ENCODE results near the gene NAA20.

NAA20 gene

GRCh38 chr20:19992996-19993908 is 23.9 kb upstream of the NAA20 start:
- H2BK15ac ChIP-seq (replicated peaks; ENCODE audit: low read depth) = no peak overlapping the region
- peak overlapping the region; percentile 14 for H3K9ac ChIP-seq (ENCODE audit: low read length)
- H3K4me2 ChIP-seq (ENCODE audit: low read length) = no peak overlapping the region
- no peak overlapping the region for H2AK5ac ChIP-seq (ENCODE audit: low read length)
- no peak overlapping the region for H3K4me3 ChIP-seq (ENCODE audit: low read length)
- WGBS (ENCODE audit: extremely low coverage, insufficient coverage, low lambda C conversion rate) = no CpG with 5 or more reads among the region's 14 CpGs
- peak; percentile 96 for DNase-seq
- no peak overlapping the region for H2BK120ac ChIP-seq (ENCODE audit: low read depth, low read length)
- peak overlapping the region; percentile 50 for H3K56ac ChIP-seq (ENCODE audit: low read length)
- H4K8ac ChIP-seq (ENCODE audit: low read depth, low read length) = no peak overlapping the region
- H3K23ac ChIP-seq (ENCODE audit: low read length) = no peak overlapping the region
- no peaks in the 10 kb centered on the region for H3K36me3 ChIP-seq (ENCODE audit: control insufficient read depth, insufficient read depth, low read length)
- no peak overlapping the region for H4K5ac ChIP-seq (ENCODE audit: low read length)
- no peak overlapping the region for H3K4ac ChIP-seq (ENCODE audit: low read depth, low read length)
- H3K79me2 ChIP-seq (ENCODE audit: control insufficient read depth, insufficient read depth, low read length) = no peaks in the 10 kb centered on the region
- H3K79me1 ChIP-seq (ENCODE audit: low read length) = no peaks in the 10 kb centered on the region
- peaks cover 2% of the 10 kb centered on the region for H3K4me1 ChIP-seq (ENCODE audit: control insufficient read depth, low read depth, low read length)
- H2BK5ac ChIP-seq (ENCODE audit: low read length) = peak overlapping the region; percentile 52
- no peaks in the 10 kb centered on the region for H3K27me3 ChIP-seq (ENCODE audit: insufficient read depth, low read length, poor library complexity)
- H3K18ac ChIP-seq (ENCODE audit: low read length) = peak overlapping the region; percentile 68
- peak overlapping the region; percentile 81 for H3K27ac ChIP-seq (ENCODE audit: low read depth, low read length)

GRCh38 chr20:19993958-19994669 is 23.0 kb upstream of the NAA20 start:
- H3K4me3 ChIP-seq (ENCODE audit: low read length) = no peak overlapping the region
- H3K79me2 ChIP-seq (ENCODE audit: control insufficient read depth, insufficient read depth, low read length) = no peaks in the 10 kb centered on the region
- peaks cover 2% of the 10 kb centered on the region for H3K4me1 ChIP-seq (ENCODE audit: control insufficient read depth, low read depth, low read length)
- no peak overlapping the region for H2AK5ac ChIP-seq (ENCODE audit: low read length)
- no CpG with 5 or more reads among the region's 12 CpGs for WGBS (ENCODE audit: extremely low coverage, insufficient coverage, low lambda C conversion rate)
- H3K4me2 ChIP-seq (ENCODE audit: low read length) = no peak overlapping the region
- peak; percentile 65 for DNase-seq
- H3K4ac ChIP-seq (ENCODE audit: low read depth, low read length) = no peak overlapping the region
- no peak overlapping the region for H3K18ac ChIP-seq (ENCODE audit: low read length)
- H3K56ac ChIP-seq (ENCODE audit: low read length) = peak overlapping the region; percentile 51
- no peaks in the 10 kb centered on the region for H3K79me1 ChIP-seq (ENCODE audit: low read length)
- H4K5ac ChIP-seq (ENCODE audit: low read length) = no peak overlapping the region
- H3K27ac ChIP-seq (ENCODE audit: low read depth, low read length) = peak overlapping the region; percentile 81
- no peak overlapping the region for H4K8ac ChIP-seq (ENCODE audit: low read depth, low read length)
- H2BK5ac ChIP-seq (ENCODE audit: low read length) = peak overlapping the region; percentile 15
- no peak overlapping the region for H2BK15ac ChIP-seq (replicated peaks; ENCODE audit: low read depth)
- H3K27me3 ChIP-seq (ENCODE audit: insufficient read depth, low read length, poor library complexity) = no peaks in the 10 kb centered on the region
- no peak overlapping the region for H2BK120ac ChIP-seq (ENCODE audit: low read depth, low read length)
- H3K36me3 ChIP-seq (ENCODE audit: control insufficient read depth, insufficient read depth, low read length) = no peaks in the 10 kb centered on the region
- no peak overlapping the region for H3K9ac ChIP-seq (ENCODE audit: low read length)
- no peak overlapping the region for H3K23ac ChIP-seq (ENCODE audit: low read length)

GRCh38 chr20:19995220-19995863 is 21.8 kb upstream of the NAA20 start:
- Histone ChIP-seq H4K5ac (ENCODE audit: low read length) (no peak overlapping the region), H3K18ac (ENCODE audit: low read length) (no peak overlapping the region), H2BK5ac (ENCODE audit: low read length) (no peak overlapping the region), H3K4me1 (ENCODE audit: control insufficient read depth, low read depth, low read length) (peaks cover 2% of the 10 kb centered on the region), H3K4ac (ENCODE audit: low read depth, low read length) (no peak overlapping the region), H2AK5ac (ENCODE audit: low read length) (no peak overlapping the region), H4K8ac (ENCODE audit: low read depth, low read length) (no peak overlapping the region), H3K4me3 (ENCODE audit: low read length) (no peak overlapping the region), H3K36me3 (ENCODE audit: control insufficient read depth, insufficient read depth, low read length) (no peaks in the 10 kb centered on the region), H3K27ac (ENCODE audit: low read depth, low read length) (no peak overlapping the region), H3K79me1 (ENCODE audit: low read length) (no peaks in the 10 kb centered on the region), H3K27me3 (ENCODE audit: insufficient read depth, low read length, poor library complexity) (no peaks in the 10 kb centered on the region), H3K4me2 (ENCODE audit: low read length) (no peak overlapping the region), H3K9ac (ENCODE audit: low read length) (no peak overlapping the region), H2BK120ac (ENCODE audit: low read depth, low read length) (no peak overlapping the region), H3K23ac (ENCODE audit: low read length) (no peak overlapping the region), H2BK15ac (replicated peaks; ENCODE audit: low read depth) (peak overlapping the region; percentile 39), H3K79me2 (ENCODE audit: control insufficient read depth, insufficient read depth, low read length) (no peaks in the 10 kb centered on the region), H3K56ac (ENCODE audit: low read length) (no peak overlapping the region)
- peak; percentile 32 for DNase-seq
- no CpG with 5 or more reads among the region's 5 CpGs for WGBS (ENCODE audit: extremely low coverage, insufficient coverage, low lambda C conversion rate)

GRCh38 chr20:19996222-19996621 is 20.9 kb upstream of the NAA20 start:
- Histone ChIP-seq H3K27me3 (ENCODE audit: insufficient read depth, low read length, poor library complexity) (no peaks in the 10 kb centered on the region), H2AK5ac (ENCODE audit: low read length) (no peak overlapping the region), H3K4me3 (ENCODE audit: low read length) (no peak overlapping the region), H3K56ac (ENCODE audit: low read length) (no peak overlapping the region), H3K36me3 (ENCODE audit: control insufficient read depth, insufficient read depth, low read length) (no peaks in the 10 kb centered on the region), H2BK120ac (ENCODE audit: low read depth, low read length) (no peak overlapping the region), H2BK15ac (replicated peaks; ENCODE audit: low read depth) (no peak overlapping the region), H3K9ac (ENCODE audit: low read length) (no peak overlapping the region), H3K18ac (ENCODE audit: low read length) (no peak overlapping the region), H3K4ac (ENCODE audit: low read depth, low read length) (no peak overlapping the region), H3K79me1 (ENCODE audit: low read length) (no peaks in the 10 kb centered on the region), H3K4me2 (ENCODE audit: low read length) (no peak overlapping the region), H3K23ac (ENCODE audit: low read length) (no peak overlapping the region), H3K79me2 (ENCODE audit: control insufficient read depth, insufficient read depth, low read length) (no peaks in the 10 kb centered on the region), H3K4me1 (ENCODE audit: control insufficient read depth, low read depth, low read length) (peaks cover 2% of the 10 kb centered on the region), H4K8ac (ENCODE audit: low read depth, low read length) (no peak overlapping the region), H2BK5ac (ENCODE audit: low read length) (no peak overlapping the region), H4K5ac (ENCODE audit: low read length) (no peak overlapping the region), H3K27ac (ENCODE audit: low read depth, low read length) (no peak overlapping the region)
- WGBS (ENCODE audit: extremely low coverage, insufficient coverage, low lambda C conversion rate) = no CpG with 5 or more reads among the region's 8 CpGs
- DNase-seq = no peak

- Histone ChIP-seq H3K79me1 (ENCODE audit: low read length) (no peaks in the 10 kb centered on the region), H3K79me2 (ENCODE audit: control insufficient read depth, insufficient read depth, low read length) (no peaks in the 10 kb centered on the region), H3K18ac (ENCODE audit: low read length) (no peak overlapping the region), H3K9ac (ENCODE audit: low read length) (no peak overlapping the region), H3K4me1 (ENCODE audit: control insufficient read depth, low read depth, low read length) (peaks cover 2% of the 10 kb centered on the region), H3K23ac (ENCODE audit: low read length) (no peak overlapping the region), H4K8ac (ENCODE audit: low read depth, low read length) (no peak overlapping the region), H3K56ac (ENCODE audit: low read length) (no peak overlapping the region), H3K4me2 (ENCODE audit: low read length) (no peak overlapping the region), H2BK120ac (ENCODE audit: low read depth, low read length) (no peak overlapping the region), H3K4me3 (ENCODE audit: low read length) (no peak overlapping the region), H3K27ac (ENCODE audit: low read depth, low read length) (no peak overlapping the region), H4K5ac (ENCODE audit: low read length) (no peak overlapping the region), H2AK5ac (ENCODE audit: low read length) (no peak overlapping the region), H2BK5ac (ENCODE audit: low read length) (no peak overlapping the region), H2BK15ac (replicated peaks; ENCODE audit: low read depth) (no peak overlapping the region), H3K27me3 (ENCODE audit: insufficient read depth, low read length, poor library complexity) (no peaks in the 10 kb centered on the region), H3K36me3 (ENCODE audit: control insufficient read depth, insufficient read depth, low read length) (no peaks in the 10 kb centered on the region), H3K4ac (ENCODE audit: low read depth, low read length) (no peak overlapping the region)
- WGBS (ENCODE audit: extremely low coverage, insufficient coverage, low lambda C conversion rate) = no CpG with 5 or more reads among the region's 9 CpGs
- DNase-seq = no peak
These were observed 20.2 kb upstream of the NAA20 start for GRCh38 chr20:19996917-19997316.
